A673 (cell line): ENCODE measurements around the gene PCDHA7. TPM values are rescaled to one million over a fixed set of nuclear protein-coding genes. Genes with fewer than 3 reads are reported as not detected.
"Not testable (repeated sequence)": the region's sequence is repeated elsewhere in the genome, so short reads cannot be mapped to it uniquely, and the experiment has no call there.

Source experiments
- BruUV-seq: library from RNA; stranded (reverse); fragments of 400-500 nt; replicated peaks from 2 replicates; lab custom pipeline; 2021; lab: Mats Ljungman, UMichigan
- CTCF ChIA-PET: fragments of 300-600 bp; sonication (Branson Sonifier 250); formaldehyde crosslinking; loops from one replicate; lab custom pipeline; 2022; ENCODE audit warnings: antibody characterized with exemption; lab: Charles Lee
- POLR2A ChIA-PET: fragments of 300-600 bp; sonication (Branson Sonifier 250); formaldehyde crosslinking; loops from one replicate; lab custom pipeline; 2022; ENCODE audit warnings: antibody characterized with exemption; ENCODE audit not compliant: low non-redundant PET; lab: Charles Lee
- DNase-seq: peaks from one replicate; pipeline ENCODE4 v3.0.0-alpha.2; 2015; ENCODE audit warnings: low spot score
- H3K27ac ChIP-seq: fragments of 200-600 bp; sonication (generic); 2 replicates; pipeline ENCODE4 v1.5.1; 2016; ENCODE audit warnings: mixed run types, low read depth, mild to moderate bottlenecking, mixed read lengths, antibody characterized with exemption, low read length; ENCODE audit not compliant: poor library complexity, severe bottlenecking
- H3K27me3 ChIP-seq: fragments of 200-600 bp; sonication (generic); replicated peaks from 2 replicates; pipeline ENCODE4 v1.6.1; 2017; ENCODE audit warnings: mixed run types, low read depth, mild to moderate bottlenecking, mixed read lengths, antibody characterized with exemption, low read length; ENCODE audit not compliant: insufficient read depth, poor library complexity
- H3K36me3 ChIP-seq: fragments of 200-600 bp; sonication (generic); 2 replicates; pipeline ENCODE4 v1.6.1; 2016; ENCODE audit warnings: mixed run types, mild to moderate bottlenecking, mixed read lengths, antibody characterized with exemption, low read length; ENCODE audit not compliant: insufficient read depth, poor library complexity, severe bottlenecking
- H3K4me1 ChIP-seq: fragments of 200-600 bp; sonication (generic); 2 replicates; pipeline ENCODE4 v1.6.1; 2017; ENCODE audit warnings: mixed run types, mild to moderate bottlenecking, mixed read lengths, antibody characterized with exemption, low read length; ENCODE audit not compliant: insufficient read depth, poor library complexity, severe bottlenecking
- H3K4me3 ChIP-seq: fragments of 200-600 bp; sonication (generic); 2 replicates; pipeline ENCODE4 v1.5.1; 2016; ENCODE audit warnings: low read depth, mixed run types, mild to moderate bottlenecking, mixed read lengths, low read length; ENCODE audit not compliant: poor library complexity, severe bottlenecking
- H3K9me3 ChIP-seq: fragments of 200-600 bp; sonication (generic); 2 replicates; pipeline ENCODE4 v1.6.1; 2016; ENCODE audit warnings: mixed run types, low read depth, mild to moderate bottlenecking, mixed read lengths, antibody characterized with exemption, low read length; ENCODE audit not compliant: poor library complexity, severe bottlenecking
- EZH2 ChIP-seq: fragments of 200-600 bp; sonication (generic); IDR thresholded peaks from 2 replicates; pipeline ENCODE4 v1.6.1; 2017; ENCODE audit warnings: borderline replicate concordance, low read depth, mild to moderate bottlenecking, mixed read lengths, antibody characterized with exemption, low read length; ENCODE audit not compliant: poor library complexity, severe bottlenecking
- intact Hi-C: fragments of 100-400 bp; cut with micrococcal nuclease; formaldehyde crosslinking; loops from one replicate; pipeline ENCODE4 v1.10.0; 2022; ENCODE audit not compliant: unreplicated experiment
- total RNA-seq: library from RNA; stranded (reverse); gene quantifications from 2 replicates; pipeline ENCODE4 v1.2.3, GENCODE V29; 2021
- TF ChIP-seq, protein P1 (sequence below): fragments of 300-800, 200-600 bp; sonication (generic); conservative IDR thresholded peaks from 2 replicates; pipeline ENCODE4 v1.5.1; 2017; ENCODE audit warnings: low read depth, mild to moderate bottlenecking, antibody characterized with exemption, low read length, moderate library complexity, mixed read lengths

Gene PCDHA7
- total RNA-seq, 1 experiment from 2014 or later = 2.6 TPM

DNA sequence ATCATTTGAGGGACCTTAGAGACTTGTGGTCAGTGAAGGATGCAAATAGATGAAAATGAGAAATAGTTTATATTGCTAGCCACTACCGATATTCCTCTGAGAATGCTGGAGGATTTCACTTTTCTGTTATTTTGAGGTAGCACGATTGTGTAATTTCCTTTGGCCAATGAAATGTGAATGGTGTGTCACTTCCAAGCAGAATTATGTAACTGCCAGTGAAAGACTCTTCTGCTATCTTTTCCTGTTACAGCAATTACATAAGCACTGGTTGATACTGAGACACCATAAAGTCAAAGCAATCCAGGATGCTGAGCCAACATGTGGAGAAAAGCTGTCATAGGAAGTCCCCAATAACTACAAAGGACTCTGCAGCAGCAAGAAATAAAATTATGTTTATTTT, 43.0 kb upstream of the PCDHA7 start:
- Histone ChIP-seq H3K36me3 (no peaks in the 10 kb centered on the region), H3K27ac (no peak overlapping the region), H3K9me3 (peaks cover 33% of the 10 kb centered on the region), H3K4me1 (no peaks in the 10 kb centered on the region), H3K4me3 (no peak overlapping the region), H3K27me3 (peaks cover 8% of the 10 kb centered on the region)
- ChIA-PET CTCF (no interaction called here), POLR2A (no interaction called here)
- BruUV-seq = no TSS peak
- intact Hi-C loops = no loop called here
- TF ChIP-seq EZH2 = no peak
- TF ChIP-seq, protein P1, sequence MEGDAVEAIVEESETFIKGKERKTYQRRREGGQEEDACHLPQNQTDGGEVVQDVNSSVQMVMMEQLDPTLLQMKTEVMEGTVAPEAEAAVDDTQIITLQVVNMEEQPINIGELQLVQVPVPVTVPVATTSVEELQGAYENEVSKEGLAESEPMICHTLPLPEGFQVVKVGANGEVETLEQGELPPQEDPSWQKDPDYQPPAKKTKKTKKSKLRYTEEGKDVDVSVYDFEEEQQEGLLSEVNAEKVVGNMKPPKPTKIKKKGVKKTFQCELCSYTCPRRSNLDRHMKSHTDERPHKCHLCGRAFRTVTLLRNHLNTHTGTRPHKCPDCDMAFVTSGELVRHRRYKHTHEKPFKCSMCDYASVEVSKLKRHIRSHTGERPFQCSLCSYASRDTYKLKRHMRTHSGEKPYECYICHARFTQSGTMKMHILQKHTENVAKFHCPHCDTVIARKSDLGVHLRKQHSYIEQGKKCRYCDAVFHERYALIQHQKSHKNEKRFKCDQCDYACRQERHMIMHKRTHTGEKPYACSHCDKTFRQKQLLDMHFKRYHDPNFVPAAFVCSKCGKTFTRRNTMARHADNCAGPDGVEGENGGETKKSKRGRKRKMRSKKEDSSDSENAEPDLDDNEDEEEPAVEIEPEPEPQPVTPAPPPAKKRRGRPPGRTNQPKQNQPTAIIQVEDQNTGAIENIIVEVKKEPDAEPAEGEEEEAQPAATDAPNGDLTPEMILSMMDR = no peak
- DNase-seq = no peak

DNA sequence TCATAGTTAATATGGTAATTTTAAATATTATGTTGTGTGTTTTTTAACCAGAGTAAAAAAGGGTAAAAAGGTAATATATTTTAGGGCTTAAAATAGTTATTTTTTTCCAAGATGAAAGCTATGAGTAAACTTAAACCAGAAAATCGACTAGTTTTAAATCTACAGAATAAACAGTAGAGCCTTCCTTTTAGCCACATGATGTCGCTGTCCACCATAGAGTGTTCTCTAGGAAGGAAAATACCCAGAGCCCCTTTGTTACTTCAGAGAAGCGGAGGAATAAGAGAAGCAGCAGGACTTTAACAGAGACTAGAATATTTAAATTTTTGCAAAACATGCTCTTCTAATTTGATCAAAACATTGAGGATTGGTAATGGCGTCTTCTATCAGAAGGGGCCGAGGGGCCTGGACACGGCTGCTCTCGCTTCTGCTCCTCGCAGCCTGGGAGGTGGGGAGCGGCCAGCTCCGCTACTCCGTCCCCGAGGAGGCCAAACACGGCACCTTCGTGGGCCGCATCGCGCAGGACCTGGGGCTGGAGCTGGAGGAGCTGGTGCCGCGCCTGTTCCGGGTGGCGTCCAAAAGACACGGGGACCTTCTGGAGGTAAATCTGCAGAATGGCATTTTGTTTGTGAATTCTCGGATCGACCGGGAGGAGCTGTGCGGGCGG, 39.3 kb upstream of the PCDHA7 start, which contains the start of gene PCDHA2:
Gene PCDHA2 (plus strand): TSS at position 258 of the 664 bp plus-strand sequence.
- Histone ChIP-seq H3K27ac (no peak within 1 kb of the TSS), H3K9me3 (peaks cover 16% of the 10 kb centered on the region), H3K4me3 (no peak within 1 kb of the TSS), H3K4me1 (no peaks in the 10 kb centered on the region), H3K27me3 (peaks cover 8% of the 10 kb centered on the region), H3K36me3 (no peaks in the 10 kb centered on the region)
- DNase-seq = no peak
- POLR2A ChIA-PET = no interaction called here
- no peak for TF ChIP-seq EZH2
- TF ChIP-seq, protein P1 = 0 out of 2 replicates have a peak, but pooled peaks have one; percentile 24
- intact Hi-C loops = no loop called here
- no TSS peak for BruUV-seq
- CTCF ChIA-PET = interaction anchor here (0.6 to 1.1 kb wide), 2 partner anchors 9 to 238 kb away, joined by 3 read pairs; partner anchors contain the start of gene PCDHA1

DNA sequence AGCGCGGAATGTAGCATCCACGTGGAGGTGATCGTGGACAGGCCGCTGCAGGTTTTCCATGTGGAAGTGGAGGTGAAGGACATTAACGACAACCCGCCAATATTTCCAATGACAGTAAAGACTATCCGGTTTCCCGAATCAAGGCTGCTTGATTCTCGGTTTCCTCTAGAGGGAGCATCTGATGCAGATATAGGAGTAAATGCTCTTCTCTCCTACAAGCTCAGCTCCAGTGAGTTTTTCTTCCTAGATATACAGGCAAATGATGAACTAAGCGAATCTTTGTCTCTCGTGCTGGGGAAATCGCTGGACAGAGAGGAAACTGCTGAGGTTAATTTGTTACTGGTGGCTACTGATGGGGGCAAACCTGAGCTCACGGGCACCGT, 38.8 kb upstream of the PCDHA7 start:
- BruUV-seq = no TSS peak
- Histone ChIP-seq H3K4me1 (no peaks in the 10 kb centered on the region), H3K4me3 (no peak overlapping the region), H3K27me3 (peaks cover 3% of the 10 kb centered on the region), H3K9me3 (peaks cover 15% of the 10 kb centered on the region), H3K27ac (no peak overlapping the region), H3K36me3 (no peaks in the 10 kb centered on the region)
- ChIA-PET CTCF (interaction anchor here (0.6 to 1.1 kb wide), 2 partner anchors 9 to 238 kb away, joined by 3 read pairs; partner anchors contain the start of gene PCDHA1), POLR2A (no interaction called here)
- intact Hi-C loops = no loop called here
- TF ChIP-seq EZH2 = no peak
- TF ChIP-seq, protein P1 = peak; percentile 39
- DNase-seq = peak; percentile 27

DNA sequence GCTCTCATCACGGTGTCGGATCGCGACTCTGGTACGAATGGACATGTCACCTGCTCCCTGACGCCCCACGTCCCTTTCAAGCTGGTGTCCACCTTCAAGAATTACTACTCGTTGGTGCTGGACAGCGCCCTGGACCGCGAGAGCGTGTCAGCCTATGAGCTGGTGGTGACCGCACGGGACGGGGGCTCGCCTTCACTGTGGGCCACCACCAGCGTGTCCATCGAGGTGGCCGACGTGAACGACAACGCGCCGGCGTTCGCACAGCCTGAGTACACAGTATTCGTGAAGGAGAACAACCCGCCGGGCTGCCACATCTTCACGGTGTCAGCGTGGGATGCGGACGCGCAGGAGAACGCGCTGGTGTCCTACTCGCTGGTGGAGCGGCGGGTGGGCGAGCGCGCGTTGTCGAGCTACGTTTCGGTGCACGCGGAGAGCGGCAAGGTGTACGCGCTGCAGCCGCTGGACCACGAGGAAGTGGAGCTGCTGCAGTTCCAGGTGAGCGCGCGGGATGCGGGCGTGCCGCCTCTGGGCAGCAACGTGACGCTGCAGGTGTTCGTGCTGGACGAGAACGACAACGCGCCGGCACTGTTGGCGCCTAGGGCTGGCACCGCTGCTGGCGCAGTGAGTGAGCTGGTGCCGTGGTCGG, 37.9 kb upstream of the PCDHA7 start:
- intact Hi-C loops, CTCF ChIA-PET, H3K36me3 ChIP-seq, H3K4me3 ChIP-seq, H3K27ac ChIP-seq, POLR2A ChIA-PET, H3K4me1 ChIP-seq, BruUV-seq, DNase-seq, H3K27me3 ChIP-seq: not testable (repeated sequence)
- peaks cover 15% of the 10 kb centered on the region for H3K9me3 ChIP-seq
